Fibroblast of the aortic adventitia (primary cell): ENCODE measurements around the gene IP6K3. TPM values are rescaled to one million over a fixed set of nuclear protein-coding genes. Genes with fewer than 3 reads are reported as not detected.

ENCODE experiments used
- DNase-seq: peaks from one replicate; pipeline ENCODE4 v3.0.0-alpha.2; 2010; ENCODE audit warnings: low read depth
- H3K4me3 ChIP-seq: 2 replicates; pipeline ENCODE4 v1.5.1; 2011; ENCODE audit warnings: low read depth, mild to moderate bottlenecking, control low read depth, low read length, moderate library complexity
- CTCF ChIP-seq: IDR thresholded peaks from 2 replicates; pipeline ENCODE4 v1.5.1; 2011; ENCODE audit warnings: mild to moderate bottlenecking, low read length, control low read depth, inconsistent platforms; ENCODE audit not compliant: insufficient read depth
- total RNA-seq: library from RNA; depleted of rRNA; stranded (reverse); fragments of >200 nt; gene quantifications from 2 replicates; pipeline ENCODE4 v1.2.3, GENCODE V29; 2012; ENCODE audit warnings: low replicate concordance

The IP6K3 gene
- total RNA-seq, 1 donor, result not detected

GRCh38 chr6:33720998-33721397 lies 25.7 kb downstream of the IP6K3 start:
- no peak for TF ChIP-seq CTCF

GRCh38 chr6:33719326-33719987 lies 27.2 kb downstream of the IP6K3 start:
- TF ChIP-seq CTCF, result no peak
- no peak for DNase-seq
- H3K4me3 ChIP-seq, result no peak overlapping the region

More at GRCh38 chr6:33720998-33721397, 25.7 kb downstream of the IP6K3 start:
- H3K4me3 ChIP-seq, result no peak overlapping the region
- no peak for DNase-seq

GRCh38 chr6:33718713-33719112 lies 28.0 kb downstream of the IP6K3 start:
- DNase-seq, result no peak
- H3K4me3 ChIP-seq, result no peak overlapping the region
- TF ChIP-seq CTCF, result no peak

GRCh38 chr6:33717934-33718455 lies 28.7 kb downstream of the IP6K3 start:
- no peak overlapping the region for H3K4me3 ChIP-seq
- TF ChIP-seq CTCF, result no peak
- DNase-seq, result peak; percentile 49

- no peak overlapping the region for H3K4me3 ChIP-seq
- DNase-seq, result no peak
- TF ChIP-seq CTCF, result no peak
These were observed 29.6 kb downstream of the IP6K3 start for GRCh38 chr6:33716890-33717632.

- TF ChIP-seq CTCF, result no peak
- DNase-seq, result no peak
These were observed 30.3 kb downstream of the IP6K3 start for GRCh38 chr6:33716379-33716778.

More at GRCh38 chr6:33716379-33716778, 30.3 kb downstream of the IP6K3 start:
- H3K4me3 ChIP-seq, result no peak overlapping the region
